Mesenchymal stem cell (in vitro differentiated cells and primary cell): ENCODE measurements around the gene TSR2.

Experiments used
- DNase-seq: peaks from one replicate; pipeline ENCODE4 v3.0.0-alpha.2; 2013
- H2AFZ ChIP-seq: one replicate; pipeline ENCODE4 v1.6.1; 2013; ENCODE audit warnings: low read depth, mild to moderate bottlenecking, control low read depth, inconsistent platforms, low read length, moderate library complexity
- H2AK5ac ChIP-seq: 2 replicates; pipeline ENCODE4 v1.6.1; 2013; ENCODE audit warnings: low read length, moderate library complexity, mild to moderate bottlenecking, inconsistent platforms; ENCODE audit not compliant: severe bottlenecking
- H2BK120ac ChIP-seq: one replicate; pipeline ENCODE4 v1.6.1; 2013; ENCODE audit warnings: low read depth, mild to moderate bottlenecking, inconsistent platforms, low read length, moderate library complexity
- H2BK12ac ChIP-seq, 2 experiments: one replicate each; pipeline ENCODE4 v1.6.1; 2013; ENCODE audit warnings: inconsistent platforms in 2 of 2, low read length in 2 of 2, mild to moderate bottlenecking in 2 of 2, moderate library complexity in 2 of 2, control low read depth in 1 of 2
- H2BK15ac ChIP-seq: one replicate; pipeline ENCODE4 v1.6.1; 2013; ENCODE audit warnings: mild to moderate bottlenecking, low read depth, inconsistent platforms; ENCODE audit not compliant: poor library complexity, severe bottlenecking
- H2BK5ac ChIP-seq: 2 replicates; pipeline ENCODE4 v1.6.1; 2013; ENCODE audit warnings: low read depth, mild to moderate bottlenecking, low read length, control low read depth, inconsistent platforms; ENCODE audit not compliant: poor library complexity, severe bottlenecking
- H3K14ac ChIP-seq, 2 experiments: one replicate each; pipeline ENCODE4 v1.6.1; 2013; ENCODE audit warnings: inconsistent platforms in 2 of 2, low read length in 2 of 2, control low read depth in 1 of 2, mild to moderate bottlenecking in 1 of 2, moderate library complexity in 1 of 2
- H3K18ac ChIP-seq, 2 experiments: one replicate each; pipeline ENCODE4 v1.6.1; 2013; ENCODE audit warnings: inconsistent platforms in 2 of 2, low read length in 2 of 2, control low read depth in 1 of 2, low read depth in 1 of 2, mild to moderate bottlenecking in 1 of 2
- H3K23ac ChIP-seq, 2 experiments: one replicate each; pipeline ENCODE4 v1.6.1; 2013; ENCODE audit warnings: inconsistent platforms in 2 of 2, low read length in 2 of 2, mild to moderate bottlenecking in 2 of 2, moderate library complexity in 2 of 2, control low read depth in 1 of 2
- H3K27ac ChIP-seq: 2 replicates; pipeline ENCODE4 v1.5.1; 2013; ENCODE audit warnings: mild to moderate bottlenecking, moderate library complexity, low read length, control low read depth, inconsistent platforms; ENCODE audit not compliant: poor library complexity, severe bottlenecking
- H3K27me3 ChIP-seq, 2 experiments: 2 replicates each; pipeline versions ENCODE4 v1.6.1 to v1.7.0; 2013; ENCODE audit warnings: low read length in 2 of 2, mild to moderate bottlenecking in 2 of 2, moderate library complexity in 2 of 2, control low read depth in 1 of 2, inconsistent platforms in 1 of 2; ENCODE audit not compliant: control insufficient read depth in 1 of 2, insufficient read depth in 1 of 2
- H3K36me3 ChIP-seq, 2 experiments: 2 replicates each; pipeline versions ENCODE4 v1.6.1 to v1.7.0; 2013; ENCODE audit warnings: low read length in 2 of 2, control low read depth in 1 of 2, inconsistent platforms in 1 of 2, low read depth in 1 of 2, mild to moderate bottlenecking in 1 of 2; ENCODE audit not compliant: insufficient read depth in 2 of 2, control insufficient read depth in 1 of 2
- H3K4ac ChIP-seq, 2 experiments: one replicate each; pipeline ENCODE4 v1.6.1; 2013; ENCODE audit warnings: inconsistent platforms in 2 of 2, low read length in 2 of 2, mild to moderate bottlenecking in 2 of 2, moderate library complexity in 2 of 2, control low read depth in 1 of 2, low read depth in 1 of 2
- H3K4me1 ChIP-seq: 2 replicates; pipeline ENCODE4 v1.6.1; 2013; ENCODE audit warnings: low read depth, low read length, control low read depth; ENCODE audit not compliant: control insufficient read depth, insufficient read depth
- H3K4me2 ChIP-seq: 2 replicates; pipeline ENCODE4 v1.6.1; 2013; ENCODE audit warnings: low read length, mild to moderate bottlenecking, inconsistent platforms; ENCODE audit not compliant: poor library complexity, severe bottlenecking
- H3K4me3 ChIP-seq, 2 experiments: 2 replicates each; pipeline versions ENCODE4 v1.5.1 to v1.7.0; 2013; ENCODE audit warnings: low read length in 2 of 2, mild to moderate bottlenecking in 2 of 2, control low read depth in 1 of 2, low read depth in 1 of 2; ENCODE audit not compliant: insufficient read depth in 1 of 2
- H3K79me1 ChIP-seq: replicated peaks from 2 replicates; pipeline ENCODE4 v1.6.1; 2013; ENCODE audit warnings: mild to moderate bottlenecking, control low read depth, low read length, inconsistent platforms; ENCODE audit not compliant: poor library complexity, severe bottlenecking
- H3K9ac ChIP-seq: 2 replicates; pipeline ENCODE4 v1.7.0; 2013; ENCODE audit warnings: mild to moderate bottlenecking, low read length, moderate library complexity
- H3K9me3 ChIP-seq: 2 replicates; pipeline ENCODE4 v1.7.0; 2013; ENCODE audit warnings: mild to moderate bottlenecking, low read length; ENCODE audit not compliant: control insufficient read depth
- H4K8ac ChIP-seq: one replicate; pipeline ENCODE4 v1.6.1; 2013; ENCODE audit warnings: inconsistent platforms, mild to moderate bottlenecking, low read length, moderate library complexity
- H4K91ac ChIP-seq: one replicate; pipeline ENCODE4 v1.6.1; 2013; ENCODE audit warnings: mild to moderate bottlenecking, low read length, inconsistent platforms
- WGBS: methylation state at CpG from one replicate; pipeline ENCODE4 v1.1.7; 2013; ENCODE audit warnings: mixed read lengths; 5-methylcytosine and 5-hydroxymethylcytosine counted together

The TSR2 gene

DNA sequence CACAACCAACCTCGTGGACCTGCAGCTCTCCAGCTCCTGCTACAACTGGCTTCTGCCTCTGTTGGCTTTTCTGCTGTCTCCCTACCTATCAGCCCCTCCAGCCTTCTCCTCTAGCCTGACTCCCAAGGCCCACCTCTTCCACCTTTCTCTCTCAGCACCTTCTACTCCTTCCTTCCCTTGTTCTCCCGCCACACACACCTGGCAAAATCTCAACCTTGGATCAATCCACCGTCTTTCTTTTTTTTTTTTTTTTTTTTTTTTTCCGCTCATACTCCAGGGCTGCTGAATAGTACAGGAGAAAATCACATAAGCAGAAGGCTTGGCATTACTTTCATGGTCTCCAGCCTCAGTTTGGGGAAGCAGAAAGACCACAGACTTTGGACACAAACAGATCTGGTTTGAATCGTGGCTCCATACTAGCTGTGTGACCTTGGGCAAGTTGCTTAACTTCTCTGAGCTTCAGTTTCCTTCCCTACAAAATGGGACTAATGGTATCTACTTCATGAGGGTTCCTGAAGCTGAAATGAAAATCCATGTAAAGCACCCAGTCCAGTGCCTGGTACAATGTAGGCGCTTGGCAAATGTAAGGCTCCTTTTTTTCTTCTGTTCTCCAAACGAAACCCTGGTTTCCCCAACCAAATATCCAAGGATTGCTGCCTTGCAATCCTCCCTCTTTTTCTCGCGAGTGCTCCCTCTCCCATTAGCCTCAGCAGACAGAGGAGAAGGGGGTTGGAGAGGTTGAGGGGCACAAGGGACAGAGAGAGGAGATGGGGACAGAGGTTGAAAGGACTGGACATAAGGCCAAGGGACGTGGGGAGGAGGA is 54.2 kb downstream of the TSR2 start:
- H4K8ac ChIP-seq, result no peak overlapping the region
- peak overlapping the region; percentile 86 for H3K9ac ChIP-seq
- H3K27ac ChIP-seq, result peak overlapping the region; percentile 17
- peak overlapping the region in 1 of 2 experiments; percentile 79 for H3K14ac ChIP-seq
- 70% methylated on average over 5 of the region's 10 CpGs for whole genome bisulfite sequencing
- H4K91ac ChIP-seq, result peak overlapping the region; percentile 39
- peak overlapping the region in 1 of 2 experiments; percentile 49 for H3K4ac ChIP-seq
- peak overlapping the region in 1 of 2 experiments; percentile 71 for H2BK12ac ChIP-seq
- H3K23ac ChIP-seq, result peak overlapping the region in 1 of 2 experiments; percentile 3
- peak overlapping the region; percentile 68 to 78 for H3K4me3 ChIP-seq
- peaks cover 0 to 18% of the 10 kb centered on the region in 2 experiments for H3K27me3 ChIP-seq
- no peak overlapping the region for H2AFZ ChIP-seq
- peaks cover 10% of the 10 kb centered on the region for H3K79me1 ChIP-seq
- peaks cover 13% of the 10 kb centered on the region for H3K4me1 ChIP-seq
- DNase-seq, result no peak
- H3K4me2 ChIP-seq, result peak overlapping the region; percentile 72
- peaks cover 0 to 3% of the 10 kb centered on the region in 2 experiments for H3K36me3 ChIP-seq
- no peaks in the 10 kb centered on the region for H3K9me3 ChIP-seq
- peak overlapping the region in 1 of 2 experiments; percentile 18 for H3K18ac ChIP-seq
- H2AK5ac ChIP-seq, result no peak overlapping the region
- H2BK120ac ChIP-seq, result no peak overlapping the region
- no peak overlapping the region for H2BK5ac ChIP-seq
- peak overlapping the region; percentile 28 for H2BK15ac ChIP-seq
